ENCODE measurements around the gene LPIN1.
"Not testable (repeated sequence)": the region's sequence is repeated elsewhere in the genome, so short reads cannot be mapped to it uniquely, and the experiment has no call there.

GRCh38 chr2:11847935-11848334 is 101.5 kb downstream of the LPIN1 start:
- not testable (repeated sequence) for TF ChIP-seq YY1, MAFK (IDR thresholded peaks at IDR 0.05; ENCODE audit: low read depth, low read length)

All from H1 (cell line).